Cardiac fibroblast (primary cell): Measurements from ENCODE around the gene KAZN.
A peak's percentile ranks its signal among the peaks of the same experiment; 100 is the strongest.

Experiments
- DNase-seq, 2 donors: peaks; one replicate each; pipeline versions ENCODE4 v3.0.0 to v3.0.0-alpha.2; 2010; ENCODE audit warnings: low read depth in 2 of 2
- H3K4me3 ChIP-seq, 2 donors: replicated peaks in 1 of 2; 1 replicate in 1 of 2; 2 replicates in 1 of 2; pipeline ENCODE4 v1.5.1; 2011; ENCODE audit warnings: low read depth in 2 of 2, low read length in 2 of 2, mild to moderate bottlenecking in 2 of 2, moderate library complexity in 1 of 2
- TF ChIP-seq, protein P1 (sequence below): IDR thresholded peaks from one replicate; pipeline ENCODE4 v1.5.1; 2011; ENCODE audit warnings: low read depth, mild to moderate bottlenecking, low read length, inconsistent platforms

The KAZN gene

DNA sequence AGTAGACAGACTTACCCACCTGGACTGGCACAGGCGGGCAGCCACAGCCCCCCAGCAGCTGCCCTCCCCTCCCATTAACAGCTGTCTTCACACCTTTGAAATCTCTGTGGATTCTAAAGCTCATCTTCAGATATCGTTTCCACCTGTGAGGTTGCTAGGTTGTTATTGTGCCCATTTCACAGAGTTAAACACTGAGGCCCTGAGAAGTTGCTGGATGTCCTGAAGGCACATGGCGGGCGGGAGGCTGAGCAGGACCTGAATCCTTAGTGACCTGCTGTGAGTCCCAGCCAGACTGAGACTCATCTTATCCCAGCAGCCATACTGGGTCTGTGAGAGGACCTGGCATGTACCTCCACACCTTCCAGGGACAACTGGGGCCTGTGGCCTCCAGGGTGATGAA lies 420.3 kb downstream of the KAZN start:
- TF ChIP-seq, protein P1, sequence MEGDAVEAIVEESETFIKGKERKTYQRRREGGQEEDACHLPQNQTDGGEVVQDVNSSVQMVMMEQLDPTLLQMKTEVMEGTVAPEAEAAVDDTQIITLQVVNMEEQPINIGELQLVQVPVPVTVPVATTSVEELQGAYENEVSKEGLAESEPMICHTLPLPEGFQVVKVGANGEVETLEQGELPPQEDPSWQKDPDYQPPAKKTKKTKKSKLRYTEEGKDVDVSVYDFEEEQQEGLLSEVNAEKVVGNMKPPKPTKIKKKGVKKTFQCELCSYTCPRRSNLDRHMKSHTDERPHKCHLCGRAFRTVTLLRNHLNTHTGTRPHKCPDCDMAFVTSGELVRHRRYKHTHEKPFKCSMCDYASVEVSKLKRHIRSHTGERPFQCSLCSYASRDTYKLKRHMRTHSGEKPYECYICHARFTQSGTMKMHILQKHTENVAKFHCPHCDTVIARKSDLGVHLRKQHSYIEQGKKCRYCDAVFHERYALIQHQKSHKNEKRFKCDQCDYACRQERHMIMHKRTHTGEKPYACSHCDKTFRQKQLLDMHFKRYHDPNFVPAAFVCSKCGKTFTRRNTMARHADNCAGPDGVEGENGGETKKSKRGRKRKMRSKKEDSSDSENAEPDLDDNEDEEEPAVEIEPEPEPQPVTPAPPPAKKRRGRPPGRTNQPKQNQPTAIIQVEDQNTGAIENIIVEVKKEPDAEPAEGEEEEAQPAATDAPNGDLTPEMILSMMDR, result no peak
- H3K4me3 ChIP-seq, result no peak overlapping the region
- no peak for DNase-seq

- no peak for DNase-seq
- H3K4me3 ChIP-seq, result no peak overlapping the region
- TF ChIP-seq, protein P1, result no peak
Measured at GRCh38 chr1:15020943-15021745, 422.7 kb downstream of the KAZN start.

DNA sequence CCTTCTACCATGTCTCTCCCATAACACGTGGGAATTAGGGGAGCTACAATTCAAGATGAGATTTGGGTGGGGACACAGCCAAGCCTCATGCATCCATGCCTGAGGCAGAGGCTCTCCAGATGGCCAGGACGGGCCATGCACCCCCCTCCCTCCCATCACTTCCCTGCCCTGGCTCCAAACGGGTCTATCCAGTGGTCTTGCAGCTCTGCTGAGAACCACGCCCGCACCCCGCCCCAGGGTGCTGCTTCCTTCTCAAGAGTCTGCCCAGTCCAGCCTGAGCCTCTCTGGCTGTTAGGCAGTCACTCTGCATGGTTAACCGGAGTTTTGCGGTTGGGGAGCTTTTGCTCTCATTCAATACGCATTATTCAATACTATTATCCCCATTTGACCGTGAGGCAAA lies 423.6 kb downstream of the KAZN start:
- TF ChIP-seq, protein P1, result no peak
- no peak overlapping the region for H3K4me3 ChIP-seq
- DNase-seq, result no peak

GRCh38 chr1:15023205-15023604 lies 424.7 kb downstream of the KAZN start:
- no peak for DNase-seq
- H3K4me3 ChIP-seq, result no peak overlapping the region
- TF ChIP-seq, protein P1, result no peak

DNA sequence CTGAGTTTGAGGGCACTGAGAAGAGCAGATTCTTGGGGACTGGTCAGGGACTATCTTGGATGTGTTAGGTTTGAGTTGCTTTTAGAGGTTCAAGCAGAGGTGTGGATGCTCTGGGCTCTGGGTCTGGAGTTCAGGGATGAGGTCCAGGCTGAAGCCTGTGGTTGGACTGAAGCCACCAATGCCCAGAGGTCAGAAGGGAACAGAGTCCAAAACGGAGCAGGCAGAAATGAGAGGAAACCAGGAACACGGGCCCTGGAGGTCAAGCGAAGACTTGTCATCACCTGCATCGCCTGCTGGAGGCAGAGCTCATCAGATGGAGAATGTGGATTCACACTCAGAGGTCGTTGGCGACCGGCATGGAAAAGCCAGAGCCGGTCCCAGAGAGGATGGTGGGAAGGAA lies 425.5 kb downstream of the KAZN start:
- H3K4me3 ChIP-seq, result no peak overlapping the region
- TF ChIP-seq, protein P1, result no peak
- DNase-seq, result no peak

DNA sequence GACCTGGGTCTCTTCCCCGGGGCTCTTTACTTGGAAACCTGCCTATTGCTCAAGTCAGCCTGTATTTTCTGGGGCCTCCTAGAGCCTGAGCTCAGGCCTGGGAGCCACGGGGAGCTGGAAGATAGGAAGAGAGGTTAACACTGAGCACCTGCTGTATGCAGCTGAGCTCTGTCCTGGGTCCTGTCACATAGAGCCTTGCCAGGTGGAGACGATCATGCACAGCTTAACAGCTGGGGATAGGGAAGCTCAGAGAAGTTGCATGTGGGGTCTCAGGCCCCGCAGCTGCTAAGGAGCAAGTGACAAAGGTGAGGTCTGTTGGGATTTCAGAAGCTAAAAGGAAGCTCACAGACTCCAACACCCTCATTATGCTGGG lies 427.6 kb downstream of the KAZN start:
- DNase-seq, result no peak
- TF ChIP-seq, protein P1, result no peak

DNA sequence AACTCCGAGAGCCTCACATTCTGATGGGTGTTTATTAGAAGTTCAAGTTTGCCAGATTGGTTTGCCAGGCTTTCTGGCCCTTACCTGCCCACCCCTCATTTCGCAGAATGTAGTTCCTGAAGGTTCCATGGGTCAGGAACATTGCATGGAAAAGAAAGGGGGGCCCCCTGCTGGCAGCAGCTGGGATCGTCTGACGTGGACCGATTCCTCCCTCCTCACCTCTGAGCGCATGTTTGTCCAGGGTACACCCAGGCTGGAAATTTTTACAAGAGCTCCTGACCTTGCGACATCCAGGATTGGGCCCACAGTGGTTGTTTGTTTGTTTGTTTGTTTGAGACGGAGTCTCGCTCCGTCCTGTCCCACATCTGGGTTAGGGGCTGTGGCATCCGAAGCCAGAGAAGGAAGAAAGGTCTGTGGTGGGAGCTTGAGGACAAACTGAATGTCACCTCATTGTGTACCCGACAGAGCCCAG lies 429.1 kb downstream of the KAZN start:
- DNase-seq, result peak; percentile 49 to 66
- TF ChIP-seq, protein P1, result peak; percentile 79
- no peak overlapping the region for H3K4me3 ChIP-seq

More for the DNA sequence above, 427.6 kb downstream of the KAZN start:
- no peak overlapping the region for H3K4me3 ChIP-seq
